KMS-11 (cell line): ENCODE measurements around the gene TFAP2B.
A peak's percentile ranks its signal among the peaks of the same experiment; 100 is the strongest.

Source experiments
- H2AFZ ChIP-seq: fragments of 200-600 bp; sonication (generic); 2 replicates; pipeline ENCODE4 v1.6.1; 2016; ENCODE audit warnings: antibody characterized with exemption, mixed run types, low read depth
- H3K27ac ChIP-seq: fragments of 200-600 bp; sonication (generic); 2 replicates; pipeline ENCODE4 v1.6.1; 2016; ENCODE audit warnings: mild to moderate bottlenecking, mixed run types
- H3K27me3 ChIP-seq: fragments of 200-600 bp; sonication (generic); 2 replicates; pipeline ENCODE4 v1.6.1; 2017; ENCODE audit warnings: mild to moderate bottlenecking, low read depth, mixed run types, moderate library complexity; ENCODE audit not compliant: insufficient read depth
- H3K36me3 ChIP-seq: fragments of 200-600 bp; sonication (generic); 2 replicates; pipeline ENCODE4 v1.6.1; 2017; ENCODE audit warnings: mild to moderate bottlenecking, mixed run types; ENCODE audit not compliant: insufficient read depth
- H3K4me1 ChIP-seq: fragments of 200-600 bp; sonication (generic); 2 replicates; pipeline ENCODE4 v1.6.1; 2016; ENCODE audit warnings: mild to moderate bottlenecking, low read depth, mixed run types; ENCODE audit not compliant: poor library complexity, severe bottlenecking
- H3K4me2 ChIP-seq: fragments of 200-600 bp; sonication (generic); 2 replicates; pipeline ENCODE4 v1.7.0; 2016; ENCODE audit warnings: mild to moderate bottlenecking, mixed run types
- H3K4me3 ChIP-seq: fragments of 200-600 bp; sonication (generic); IDR thresholded peaks from 2 replicates; pipeline ENCODE4 v1.6.1; 2017; ENCODE audit warnings: low read depth, low read length, mixed read lengths; ENCODE audit not compliant: insufficient read depth
- H3K79me2 ChIP-seq: fragments of 200-600 bp; sonication (generic); 2 replicates; pipeline ENCODE4 v1.6.1; 2016; ENCODE audit warnings: low read depth, mixed run types; ENCODE audit not compliant: insufficient read depth
- H3K9ac ChIP-seq: fragments of 200-600 bp; sonication (generic); 2 replicates; pipeline ENCODE4 v1.6.1; 2016; ENCODE audit warnings: mild to moderate bottlenecking, mixed run types
- H4K20me1 ChIP-seq: fragments of 200-600 bp; sonication (generic); 2 replicates; pipeline ENCODE4 v1.6.1; 2016; ENCODE audit warnings: mild to moderate bottlenecking, mixed run types; ENCODE audit not compliant: insufficient read depth
- TF ChIP-seq, protein P1 (sequence below): fragments of 200-600 bp; sonication (generic); conservative IDR thresholded peaks from 2 replicates; pipeline ENCODE4 v1.6.1; 2017; ENCODE audit warnings: low read depth, mild to moderate bottlenecking, antibody characterized with exemption, low read length, moderate library complexity, mixed read lengths

The TFAP2B gene

DNA sequence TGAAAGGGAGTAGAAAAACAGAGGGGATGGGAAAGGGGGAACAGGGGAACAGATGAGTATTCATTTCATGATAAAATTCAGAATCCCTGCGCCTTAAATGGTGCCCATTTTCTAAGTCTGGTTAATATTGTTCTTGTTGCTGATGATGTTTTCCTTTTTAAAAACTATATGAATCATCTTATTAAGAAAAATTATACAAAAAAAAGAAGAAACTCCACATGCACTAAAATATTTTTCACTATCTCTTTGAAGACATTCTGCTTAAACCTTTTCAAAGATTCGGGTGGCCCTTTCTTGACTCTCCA is 1.1 kb upstream of the TFAP2B start:
- peaks cover 4% of the 10 kb centered on the region for H3K4me1 ChIP-seq
- H2AFZ ChIP-seq: no peak overlapping the region
- H4K20me1 ChIP-seq: no peaks in the 10 kb centered on the region
- H3K79me2 ChIP-seq: no peaks in the 10 kb centered on the region
- H3K9ac ChIP-seq: no peak overlapping the region
- no peaks in the 10 kb centered on the region for H3K27me3 ChIP-seq
- no peaks in the 10 kb centered on the region for H3K36me3 ChIP-seq
- H3K27ac ChIP-seq: no peak overlapping the region
- H3K4me2 ChIP-seq: no peak overlapping the region
- TF ChIP-seq, protein P1, sequence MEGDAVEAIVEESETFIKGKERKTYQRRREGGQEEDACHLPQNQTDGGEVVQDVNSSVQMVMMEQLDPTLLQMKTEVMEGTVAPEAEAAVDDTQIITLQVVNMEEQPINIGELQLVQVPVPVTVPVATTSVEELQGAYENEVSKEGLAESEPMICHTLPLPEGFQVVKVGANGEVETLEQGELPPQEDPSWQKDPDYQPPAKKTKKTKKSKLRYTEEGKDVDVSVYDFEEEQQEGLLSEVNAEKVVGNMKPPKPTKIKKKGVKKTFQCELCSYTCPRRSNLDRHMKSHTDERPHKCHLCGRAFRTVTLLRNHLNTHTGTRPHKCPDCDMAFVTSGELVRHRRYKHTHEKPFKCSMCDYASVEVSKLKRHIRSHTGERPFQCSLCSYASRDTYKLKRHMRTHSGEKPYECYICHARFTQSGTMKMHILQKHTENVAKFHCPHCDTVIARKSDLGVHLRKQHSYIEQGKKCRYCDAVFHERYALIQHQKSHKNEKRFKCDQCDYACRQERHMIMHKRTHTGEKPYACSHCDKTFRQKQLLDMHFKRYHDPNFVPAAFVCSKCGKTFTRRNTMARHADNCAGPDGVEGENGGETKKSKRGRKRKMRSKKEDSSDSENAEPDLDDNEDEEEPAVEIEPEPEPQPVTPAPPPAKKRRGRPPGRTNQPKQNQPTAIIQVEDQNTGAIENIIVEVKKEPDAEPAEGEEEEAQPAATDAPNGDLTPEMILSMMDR: no peak
- H3K4me3 ChIP-seq: no peak overlapping the region

DNA sequence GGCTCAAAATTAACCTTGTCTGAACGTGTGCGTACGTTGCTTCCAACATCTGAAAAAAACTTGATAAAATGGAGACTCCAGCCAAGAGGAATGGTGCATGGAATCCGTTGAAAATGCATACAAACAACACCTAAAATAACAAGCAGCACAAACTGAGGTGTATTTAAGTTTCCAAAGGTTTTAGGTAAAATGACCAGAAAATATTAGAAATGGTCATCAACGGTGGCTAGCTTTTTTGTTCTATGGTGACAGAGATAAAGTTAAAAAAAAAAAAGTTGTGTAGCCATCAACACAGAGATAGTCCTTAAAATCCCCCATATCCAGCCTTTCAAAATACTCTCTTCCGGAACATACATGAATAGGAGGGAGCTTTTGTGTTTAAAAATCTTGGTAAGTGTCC is 651 bp upstream of the TFAP2B start:
- no peaks in the 10 kb centered on the region for H4K20me1 ChIP-seq
- no peaks in the 10 kb centered on the region for H3K79me2 ChIP-seq
- H3K36me3 ChIP-seq: no peaks in the 10 kb centered on the region
- H3K27ac ChIP-seq: no peak overlapping the region
- peaks cover 4% of the 10 kb centered on the region for H3K4me1 ChIP-seq
- H3K4me3 ChIP-seq: no peak overlapping the region
- H3K27me3 ChIP-seq: no peaks in the 10 kb centered on the region
- TF ChIP-seq, protein P1: no peak
- no peak overlapping the region for H3K9ac ChIP-seq
- no peak overlapping the region for H2AFZ ChIP-seq
- no peak overlapping the region for H3K4me2 ChIP-seq

DNA sequence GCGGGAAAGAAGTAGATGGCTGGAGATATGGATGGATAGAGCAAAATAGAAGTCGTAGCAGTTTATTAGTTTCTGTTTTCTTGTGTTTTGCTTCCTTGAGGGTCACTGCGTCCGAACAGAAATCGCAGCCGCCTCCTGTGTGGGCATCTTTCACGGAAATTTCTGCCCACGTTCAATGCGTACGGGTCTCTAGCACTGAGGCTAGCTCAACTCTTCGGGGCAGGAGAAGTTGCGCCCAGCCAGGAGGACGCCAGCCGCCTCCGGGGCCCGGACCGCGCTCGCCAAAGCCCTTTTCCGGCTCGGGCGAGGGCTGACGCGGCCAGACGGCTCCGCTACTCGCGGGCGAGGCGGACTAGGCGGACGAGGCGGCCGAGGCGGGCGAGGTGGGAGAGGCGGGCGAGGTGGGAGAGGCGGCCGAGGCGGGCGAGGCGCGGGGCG is 814 bp downstream of the TFAP2B start:
- H3K4me1 ChIP-seq: peaks cover 4% of the 10 kb centered on the region
- no peaks in the 10 kb centered on the region for H3K36me3 ChIP-seq
- no peaks in the 10 kb centered on the region for H4K20me1 ChIP-seq
- TF ChIP-seq, protein P1: no peak
- H3K4me2 ChIP-seq: no peak overlapping the region
- H3K4me3 ChIP-seq: no peak overlapping the region
- H3K27me3 ChIP-seq: no peaks in the 10 kb centered on the region
- H3K27ac ChIP-seq: no peak overlapping the region
- H2AFZ ChIP-seq: no peak overlapping the region
- no peak overlapping the region for H3K9ac ChIP-seq
- H3K79me2 ChIP-seq: no peaks in the 10 kb centered on the region

DNA sequence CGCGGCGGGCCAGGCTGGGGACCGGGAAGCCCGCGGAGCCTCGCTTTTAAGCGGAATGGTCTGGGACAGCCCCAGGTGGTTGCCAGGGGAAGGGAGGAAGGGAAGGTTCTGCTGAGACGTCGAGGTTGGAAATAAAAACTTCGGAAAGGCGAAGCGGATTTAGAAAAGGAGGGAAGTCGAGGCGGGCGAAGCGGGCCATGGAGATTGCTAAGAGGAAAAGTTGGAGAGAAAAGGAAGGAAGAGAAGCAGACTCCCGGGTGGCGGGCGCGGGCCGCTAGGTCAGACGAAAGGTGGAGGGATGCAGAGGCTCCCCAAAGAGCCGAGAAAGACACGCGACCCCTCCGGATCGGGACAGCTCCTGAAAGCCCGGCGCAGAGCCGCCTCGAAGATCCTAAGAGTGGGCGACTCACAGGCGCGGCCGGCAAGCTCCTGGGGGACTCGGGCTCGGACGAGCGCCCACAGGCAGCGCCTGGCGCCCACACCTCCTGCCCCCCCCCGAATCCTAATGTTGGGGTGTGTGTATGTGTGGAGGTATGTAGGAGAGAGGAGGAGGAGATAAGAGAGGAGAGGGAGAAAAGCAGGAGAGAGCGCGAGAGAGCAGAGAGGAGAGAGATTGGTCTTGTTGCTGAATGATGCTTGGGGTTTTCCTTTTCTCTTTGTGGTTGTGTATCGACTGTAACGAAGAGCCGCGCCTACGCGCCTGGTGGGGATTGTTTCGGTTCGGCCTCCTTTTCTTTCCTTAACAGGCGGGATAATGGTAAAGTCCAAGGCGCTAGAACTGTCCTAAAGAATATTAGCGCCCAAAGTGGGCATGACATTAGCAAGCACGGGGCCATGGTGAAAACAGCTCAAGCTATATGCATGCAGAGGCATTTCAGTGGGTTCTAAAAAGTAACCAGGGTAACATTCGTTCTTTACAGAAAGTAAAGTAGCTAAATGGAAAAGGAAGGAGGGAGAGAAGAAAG is 1.5 kb downstream of the TFAP2B start:
- no peaks in the 10 kb centered on the region for H3K36me3 ChIP-seq
- no peaks in the 10 kb centered on the region for H3K79me2 ChIP-seq
- H3K27ac ChIP-seq: no peak overlapping the region
- no peaks in the 10 kb centered on the region for H4K20me1 ChIP-seq
- peaks cover 4% of the 10 kb centered on the region for H3K4me1 ChIP-seq
- no peak overlapping the region for H3K9ac ChIP-seq
- TF ChIP-seq, protein P1: no peak
- H3K27me3 ChIP-seq: no peaks in the 10 kb centered on the region
- no peak overlapping the region for H3K4me3 ChIP-seq
- 0 out of 2 replicates have a peak overlapping the region, but pooled peaks have one; percentile 9 for H3K4me2 ChIP-seq
- peak overlapping the region; percentile 22; the same call in 1 of the 2 replicates for H2AFZ ChIP-seq
